ENCODE measurements around the gene TMOD4.
A peak's percentile ranks its signal among the peaks of the same experiment; 100 is the strongest.
"Not testable (repeated sequence)": the region's sequence is repeated elsewhere in the genome, so short reads cannot be mapped to it uniquely, and the experiment has no call there.

TMOD4 gene

DNA sequence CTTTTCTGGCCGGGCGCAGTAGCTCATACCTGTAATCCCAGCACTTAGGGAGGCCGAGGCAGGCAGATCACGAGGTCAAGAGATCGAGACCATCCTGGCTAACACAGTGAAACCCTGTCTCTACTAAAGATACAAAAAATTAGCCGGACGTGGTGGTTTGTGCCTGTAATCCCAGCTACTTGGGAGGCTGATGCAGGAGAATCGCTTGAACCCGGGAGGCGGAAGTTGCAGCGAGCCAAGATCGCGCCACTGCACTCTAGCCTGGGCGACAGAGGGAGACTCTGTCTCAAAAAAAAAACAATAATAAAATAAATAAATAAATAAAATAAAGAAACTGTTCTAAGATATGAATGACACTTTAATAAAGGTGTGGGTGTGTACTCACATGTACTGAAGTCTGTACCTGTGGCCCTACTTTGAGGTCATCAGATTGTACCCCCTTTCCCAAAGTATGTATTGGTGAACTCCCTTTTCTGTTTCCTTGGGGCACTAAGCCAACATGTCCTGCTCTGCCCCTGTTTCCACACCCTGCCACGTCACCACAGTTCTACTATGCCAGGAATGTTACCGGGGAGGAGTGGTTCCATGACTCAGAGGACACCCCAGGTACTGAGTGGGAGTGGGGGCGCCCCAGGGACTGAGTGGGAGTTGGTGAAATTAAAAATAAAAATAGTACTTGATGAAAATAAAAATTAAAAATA, 19.3 kb upstream of the TMOD4 start:
- not testable (repeated sequence) for H3K36me3 ChIP-seq (ENCODE audit: control insufficient read depth, insufficient read depth, low read length); H3K56ac ChIP-seq (ENCODE audit: low read length); H2AK5ac ChIP-seq (ENCODE audit: low read length); H2BK5ac ChIP-seq (ENCODE audit: low read length); H3K9ac ChIP-seq (ENCODE audit: low read length); H3K4me3 ChIP-seq (ENCODE audit: low read length); H3K4ac ChIP-seq (ENCODE audit: low read depth, low read length); H3K79me1 ChIP-seq (ENCODE audit: low read length); H4K8ac ChIP-seq (ENCODE audit: low read depth, low read length); H3K23ac ChIP-seq (ENCODE audit: low read length); H3K27me3 ChIP-seq (ENCODE audit: insufficient read depth, low read length, poor library complexity); H2BK120ac ChIP-seq (ENCODE audit: low read depth, low read length); H3K4me1 ChIP-seq (ENCODE audit: control insufficient read depth, low read depth, low read length); H4K5ac ChIP-seq (ENCODE audit: low read length); H3K18ac ChIP-seq (ENCODE audit: low read length); H3K27ac ChIP-seq (ENCODE audit: low read depth, low read length); H2BK15ac ChIP-seq (replicated peaks; ENCODE audit: low read depth); H3K4me2 ChIP-seq (ENCODE audit: low read length)
- WGBS (ENCODE audit: extremely low coverage, insufficient coverage, low lambda C conversion rate): no CpG with 5 or more reads among the region's 17 CpGs
- DNase-seq: peak; percentile 62
- H3K79me2 ChIP-seq (ENCODE audit: control insufficient read depth, insufficient read depth, low read length): peaks cover 16% of the 10 kb centered on the region

DNA sequence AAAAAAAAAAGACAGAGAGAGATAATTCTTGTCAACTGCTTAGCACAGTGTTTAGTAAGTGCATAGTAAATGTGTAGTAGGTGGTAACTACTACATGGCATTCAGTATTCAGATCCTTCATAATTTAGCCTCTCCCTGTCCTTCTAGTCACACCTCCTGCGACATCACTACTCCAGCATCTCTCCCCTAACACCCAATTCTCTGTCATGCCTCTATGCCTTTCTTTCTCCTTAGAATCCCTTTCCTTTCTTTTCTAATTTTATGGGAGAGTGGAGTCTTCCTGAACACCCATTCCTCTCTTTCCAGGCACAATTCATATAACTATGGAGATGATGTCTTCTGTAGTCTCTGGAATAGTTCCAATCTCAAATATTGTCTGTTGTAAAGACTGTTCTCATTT, 18.1 kb upstream of the TMOD4 start:
- no peak overlapping the region for H3K27ac ChIP-seq (ENCODE audit: low read depth, low read length)
- H2BK15ac ChIP-seq (replicated peaks; ENCODE audit: low read depth): no peak overlapping the region
- H3K27me3 ChIP-seq (ENCODE audit: insufficient read depth, low read length, poor library complexity): no peaks in the 10 kb centered on the region
- peaks cover 11% of the 10 kb centered on the region for H3K79me2 ChIP-seq (ENCODE audit: control insufficient read depth, insufficient read depth, low read length)
- H3K4ac ChIP-seq (ENCODE audit: low read depth, low read length): no peak overlapping the region
- no peak overlapping the region for H3K9ac ChIP-seq (ENCODE audit: low read length)
- DNase-seq: no peak
- no peak overlapping the region for H3K4me3 ChIP-seq (ENCODE audit: low read length)
- H3K36me3 ChIP-seq (ENCODE audit: control insufficient read depth, insufficient read depth, low read length): no peaks in the 10 kb centered on the region
- H3K79me1 ChIP-seq (ENCODE audit: low read length): no peaks in the 10 kb centered on the region
- no CpG with 5 or more reads among the region's 1 CpG for WGBS (ENCODE audit: extremely low coverage, insufficient coverage, low lambda C conversion rate)
- no peak overlapping the region for H3K23ac ChIP-seq (ENCODE audit: low read length)
- no peak overlapping the region for H3K56ac ChIP-seq (ENCODE audit: low read length)
- H3K4me1 ChIP-seq (ENCODE audit: control insufficient read depth, low read depth, low read length): no peaks in the 10 kb centered on the region
- no peak overlapping the region for H2AK5ac ChIP-seq (ENCODE audit: low read length)
- H3K4me2 ChIP-seq (ENCODE audit: low read length): no peak overlapping the region
- no peak overlapping the region for H4K5ac ChIP-seq (ENCODE audit: low read length)
- no peak overlapping the region for H2BK120ac ChIP-seq (ENCODE audit: low read depth, low read length)
- no peak overlapping the region for H2BK5ac ChIP-seq (ENCODE audit: low read length)
- no peak overlapping the region for H4K8ac ChIP-seq (ENCODE audit: low read depth, low read length)
- no peak overlapping the region for H3K18ac ChIP-seq (ENCODE audit: low read length)

DNA sequence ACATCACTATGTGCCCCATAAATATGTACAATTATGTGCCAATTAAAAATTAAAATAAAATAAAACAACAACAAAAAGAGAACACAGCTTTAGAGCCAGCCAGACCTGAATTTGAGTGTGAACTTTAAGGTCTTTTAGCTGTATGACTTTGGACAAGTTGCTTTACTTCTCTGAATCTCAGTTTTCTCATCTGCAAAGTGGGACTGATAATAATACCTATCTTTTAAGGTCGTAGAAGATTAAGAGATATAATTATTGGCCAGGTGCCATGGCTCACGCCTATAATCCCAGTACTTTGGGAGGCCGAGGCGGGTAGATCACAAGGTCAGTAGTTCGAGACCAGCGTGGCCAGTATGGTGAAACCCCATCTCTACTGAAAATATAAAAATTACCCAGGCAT, 17.5 kb upstream of the TMOD4 start:
- Histone ChIP-seq H3K27me3 (ENCODE audit: insufficient read depth, low read length, poor library complexity) (no peaks in the 10 kb centered on the region), H3K27ac (ENCODE audit: low read depth, low read length) (no peak overlapping the region), H2BK120ac (ENCODE audit: low read depth, low read length) (no peak overlapping the region), H3K4me1 (ENCODE audit: control insufficient read depth, low read depth, low read length) (no peaks in the 10 kb centered on the region), H3K4me2 (ENCODE audit: low read length) (no peak overlapping the region), H2AK5ac (ENCODE audit: low read length) (no peak overlapping the region), H3K79me2 (ENCODE audit: control insufficient read depth, insufficient read depth, low read length) (peaks cover 11% of the 10 kb centered on the region), H3K9ac (ENCODE audit: low read length) (no peak overlapping the region), H4K5ac (ENCODE audit: low read length) (no peak overlapping the region), H4K8ac (ENCODE audit: low read depth, low read length) (no peak overlapping the region), H3K36me3 (ENCODE audit: control insufficient read depth, insufficient read depth, low read length) (no peaks in the 10 kb centered on the region), H2BK15ac (replicated peaks; ENCODE audit: low read depth) (no peak overlapping the region), H3K4ac (ENCODE audit: low read depth, low read length) (no peak overlapping the region), H3K23ac (ENCODE audit: low read length) (no peak overlapping the region), H3K79me1 (ENCODE audit: low read length) (peaks cover 4% of the 10 kb centered on the region), H3K56ac (ENCODE audit: low read length) (no peak overlapping the region), H3K18ac (ENCODE audit: low read length) (no peak overlapping the region), H2BK5ac (ENCODE audit: low read length) (no peak overlapping the region), H3K4me3 (ENCODE audit: low read length) (no peak overlapping the region)
- WGBS (ENCODE audit: extremely low coverage, insufficient coverage, low lambda C conversion rate): no CpG with 5 or more reads among the region's 6 CpGs
- no peak for DNase-seq

DNA sequence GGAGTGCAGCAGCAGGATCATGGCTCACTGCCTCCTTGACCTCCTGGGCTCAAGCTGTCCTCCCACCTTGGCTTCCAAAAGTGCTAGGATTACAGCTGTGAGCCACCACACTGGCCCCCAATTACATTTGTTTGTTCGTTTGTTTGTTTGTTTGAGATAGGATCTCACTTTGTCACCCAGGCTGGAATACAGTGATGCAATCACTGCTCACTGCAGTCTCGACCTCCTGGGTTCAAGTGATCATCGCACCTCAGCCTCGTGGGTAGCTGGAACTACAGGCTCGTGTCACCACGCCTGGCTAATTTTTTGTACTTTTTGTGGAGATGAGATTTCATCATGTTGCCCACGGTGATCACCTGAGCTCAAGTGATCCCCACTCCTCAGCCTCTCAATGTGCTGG, 16.3 kb upstream of the TMOD4 start:
- Histone ChIP-seq H3K4me2 (ENCODE audit: low read length) (no peak overlapping the region), H2BK15ac (replicated peaks; ENCODE audit: low read depth) (no peak overlapping the region), H2BK120ac (ENCODE audit: low read depth, low read length) (no peak overlapping the region), H3K27me3 (ENCODE audit: insufficient read depth, low read length, poor library complexity) (no peaks in the 10 kb centered on the region), H3K56ac (ENCODE audit: low read length) (no peak overlapping the region), H3K27ac (ENCODE audit: low read depth, low read length) (no peak overlapping the region), H3K36me3 (ENCODE audit: control insufficient read depth, insufficient read depth, low read length) (no peaks in the 10 kb centered on the region), H3K23ac (ENCODE audit: low read length) (no peak overlapping the region), H3K18ac (ENCODE audit: low read length) (no peak overlapping the region), H2BK5ac (ENCODE audit: low read length) (no peak overlapping the region), H3K4me1 (ENCODE audit: control insufficient read depth, low read depth, low read length) (no peaks in the 10 kb centered on the region), H2AK5ac (ENCODE audit: low read length) (no peak overlapping the region), H4K8ac (ENCODE audit: low read depth, low read length) (no peak overlapping the region), H3K4ac (ENCODE audit: low read depth, low read length) (no peak overlapping the region), H3K79me2 (ENCODE audit: control insufficient read depth, insufficient read depth, low read length) (peaks cover 12% of the 10 kb centered on the region), H4K5ac (ENCODE audit: low read length) (no peak overlapping the region), H3K79me1 (ENCODE audit: low read length) (peaks cover 7% of the 10 kb centered on the region), H3K4me3 (ENCODE audit: low read length) (no peak overlapping the region), H3K9ac (ENCODE audit: low read length) (no peak overlapping the region)
- DNase-seq: no peak
- no CpG with 5 or more reads among the region's 7 CpGs for WGBS (ENCODE audit: extremely low coverage, insufficient coverage, low lambda C conversion rate)

DNA sequence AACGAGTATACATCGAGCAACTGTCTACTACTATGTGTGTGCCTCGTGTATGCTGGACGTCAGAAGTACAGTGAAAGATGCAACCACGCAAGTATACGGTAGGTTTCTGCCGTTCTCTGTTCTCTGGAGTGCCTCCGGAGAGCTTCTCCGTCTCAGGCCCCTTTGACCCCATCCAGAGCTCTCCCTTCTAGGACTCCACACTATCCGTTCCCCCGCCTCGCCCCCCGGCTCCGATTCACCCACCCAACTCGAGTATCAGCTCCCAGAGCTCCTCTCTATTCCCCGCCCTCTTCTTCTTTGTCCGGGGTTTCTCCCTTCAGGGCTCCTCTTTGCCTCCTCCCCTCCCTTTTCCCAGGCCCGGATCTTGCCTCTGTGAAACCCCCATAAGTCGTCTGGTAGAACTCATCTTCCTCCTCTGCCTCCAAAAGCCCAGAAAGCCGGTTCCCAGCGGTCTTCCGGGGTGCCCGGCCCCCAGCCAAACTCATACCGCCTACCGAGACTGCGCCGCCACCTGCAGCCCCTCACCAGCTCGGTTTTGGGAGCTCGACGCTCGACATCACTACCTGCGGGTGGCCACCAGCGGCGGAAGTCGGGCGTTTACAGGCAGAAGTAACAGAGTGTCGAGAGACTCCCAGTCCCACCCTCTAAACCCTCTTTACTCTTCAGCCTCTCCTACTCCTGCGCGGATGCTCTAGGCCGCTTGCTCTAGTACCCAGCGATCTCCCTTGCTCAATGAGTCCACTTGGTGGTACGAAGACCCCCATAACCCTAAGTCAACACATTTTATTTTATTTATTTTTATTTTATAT, 14.1 kb upstream of the TMOD4 start, which contains the start of gene VPS72:
Gene VPS72 (minus strand): TSS at position 561 of the 809 bp plus-strand sequence. CDS start 76 bp downstream, at position 485.
- no peak within 1 kb of the TSS for H4K8ac ChIP-seq (ENCODE audit: low read depth, low read length)
- H3K23ac ChIP-seq (ENCODE audit: low read length): no peak within 1 kb of the TSS
- peaks cover 8% of the 10 kb centered on the region for H3K79me1 ChIP-seq (ENCODE audit: low read length)
- no peaks in the 10 kb centered on the region for H3K4me1 ChIP-seq (ENCODE audit: control insufficient read depth, low read depth, low read length)
- peaks cover 4% of the 10 kb centered on the region for H3K36me3 ChIP-seq (ENCODE audit: control insufficient read depth, insufficient read depth, low read length)
- peak; percentile 95 for DNase-seq
- H3K9ac ChIP-seq (ENCODE audit: low read length): peak within 1 kb of the TSS; percentile 72
- no peak within 1 kb of the TSS for H2AK5ac ChIP-seq (ENCODE audit: low read length)
- no peaks in the 10 kb centered on the region for H3K27me3 ChIP-seq (ENCODE audit: insufficient read depth, low read length, poor library complexity)
- peaks cover 12% of the 10 kb centered on the region for H3K79me2 ChIP-seq (ENCODE audit: control insufficient read depth, insufficient read depth, low read length)
- H3K4me3 ChIP-seq (ENCODE audit: low read length): peak within 1 kb of the TSS; percentile 52
- H4K5ac ChIP-seq (ENCODE audit: low read length): no peak within 1 kb of the TSS
- peak within 1 kb of the TSS; percentile 50 for H3K4me2 ChIP-seq (ENCODE audit: low read length)
- peak within 1 kb of the TSS; percentile 10 for H2BK120ac ChIP-seq (ENCODE audit: low read depth, low read length)
- no peak within 1 kb of the TSS for H2BK15ac ChIP-seq (replicated peaks; ENCODE audit: low read depth)
- no peak within 1 kb of the TSS for H2BK5ac ChIP-seq (ENCODE audit: low read length)
- peak within 1 kb of the TSS; percentile 84 for H3K56ac ChIP-seq (ENCODE audit: low read length)
- H3K27ac ChIP-seq (ENCODE audit: low read depth, low read length): peak within 1 kb of the TSS; percentile 29
- peak within 1 kb of the TSS; percentile 41 for H3K4ac ChIP-seq (ENCODE audit: low read depth, low read length)
- WGBS (ENCODE audit: extremely low coverage, insufficient coverage, low lambda C conversion rate): no CpG with 5 or more reads among the region's 42 CpGs
- H3K18ac ChIP-seq (ENCODE audit: low read length): peak within 1 kb of the TSS; percentile 95

All from mesendoderm (in vitro differentiated cells).